Heart left ventricle (tissue), 16 donors: ENCODE results near the gene WDTC1. TPM values are rescaled to one million over a fixed set of nuclear protein-coding genes. Genes with fewer than 3 reads are reported as not detected.
A peak's percentile ranks its signal among the peaks of the same experiment; 100 is the strongest.

ENCODE experiments used
- ATAC-seq, 4 donors: fragments of 200-7000 bp; cut with Tn5 transposase; one replicate each; pipeline ENCODE4 v1.9.1; 2020 to 2022; ENCODE audit warnings: moderate library complexity in 4 of 4, mild to moderate bottlenecking in 3 of 4, moderate number of reproducible peaks in 1 of 4
- DNase-seq, 5 donors: peaks; one replicate each; pipeline ENCODE4 v3.0.0-alpha.2; 2020
- H3K27ac ChIP-seq, 12 donors: fragments of 200-600 bp; sonication (generic) in 4 of 12; one replicate each; pipeline versions ENCODE4 v1.5.0 to v1.8.0; 2016 to 2022; ENCODE audit warnings: mild to moderate bottlenecking in 2 of 12
- H3K27me3 ChIP-seq, 9 donors: fragments of 200-600 bp; sonication (generic) in 2 of 9; one replicate each; pipeline versions ENCODE4 v1.5.1 to v1.8.0; 2016 to 2022; ENCODE audit warnings: mild to moderate bottlenecking in 3 of 9
- H3K36me3 ChIP-seq, 9 donors: fragments of 200-600 bp; sonication (generic) in 2 of 9; one replicate each; pipeline versions ENCODE4 v1.5.0 to v1.8.0; 2018 to 2022; ENCODE audit warnings: mild to moderate bottlenecking in 2 of 9
- H3K4me1 ChIP-seq, 12 donors: fragments of 200-600 bp; sonication (generic) in 4 of 12; one replicate each; pipeline versions ENCODE4 v1.5.0 to v1.8.0; 2016 to 2022; ENCODE audit warnings: mild to moderate bottlenecking in 3 of 12
- H3K4me3 ChIP-seq, 12 donors: fragments of 200-600 bp; sonication (generic) in 4 of 12; one replicate each; pipeline versions ENCODE4 v1.5.0 to v1.8.0; 2017 to 2022; ENCODE audit warnings: mild to moderate bottlenecking in 9 of 12, moderate library complexity in 4 of 12
- H3K9me3 ChIP-seq, 12 donors: fragments of 200-600 bp; sonication (generic) in 4 of 12; one replicate each; pipeline versions ENCODE4 v1.5.0 to v1.8.0; 2016 to 2022; ENCODE audit warnings: mild to moderate bottlenecking in 1 of 12
- POLR2A ChIP-seq, 2 donors: fragments of 450-650 bp; IDR thresholded peaks; one replicate each; pipeline ENCODE4 v1.6.1; 2017; ENCODE audit warnings: antibody characterized with exemption in 2 of 2, mild to moderate bottlenecking in 2 of 2, moderate library complexity in 2 of 2
- WGBS, 4 donors: extraction: QIAGEN DNeasy Blood & Tissue Kit in 2 of 4; methylation state at CpG; one replicate each; pipeline versions ENCODE4 v1.1.5 to v1.1.7; 2013 to 2018; 5-methylcytosine and 5-hydroxymethylcytosine counted together
- intact Hi-C, 10 donors: fragments of 100-400 bp; cut with DNase I; formaldehyde crosslinking; loops; one replicate each; pipeline versions ENCODE4 v1.11.1 to v1.14.2; 2022
- polyA plus RNA-seq, 2 donors: library from polyadenylated mRNA; stranded (reverse); fragments of 200-250 nt; gene quantifications; one replicate each; pipeline ENCODE4 v1.2.3, GENCODE V29; 2013
- total RNA-seq, 9 donors: library from RNA; depleted of rRNA in 2 of 9; stranded (reverse); fragments of >200 nt in 2 of 9; fragmentation: NEBNext Ultra II Directional in 3 of 9; extraction: Animal tissue kit (Norgen Biotek cat#: 25700) in 3 of 9; gene quantifications; one replicate each; pipeline versions ENCODE4 v1.1.0 to v1.2.4, GENCODE V29; 2016 to 2023
- TF ChIP-seq, protein P1 (sequence below), 12 donors: fragments of 200-600 bp; sonication (generic) in 4 of 12; IDR thresholded peaks; one replicate each; pipeline versions ENCODE4 v1.5.0 to v1.8.0; 2018 to 2022; ENCODE audit warnings: antibody characterized with exemption in 12 of 12, mild to moderate bottlenecking in 5 of 12
- donor health status: ischemic (EF 13 %, LVEDD 7.1; RV severe dilation, severe dysfunction).
- donor health status: healthy with polysubstance abuse.
- donor health status: DM: no; HTN: yes; CAD: no.
- donor health status: DM: no; HTN: no; CAD: no.
- donor health status: ischemic (EF 25% LVEDD 6.9; RV normal size, moderate dysfunction).
- donor health status: ischemic (EF 25% LVEDD 5.7; RV mildly dilated, moderate dysfunction).
- donor health status: healthy.
- donor health status: DM: yes; HTN: yes; CAD: no.
- donor health status: ischemic (EF 35%, LVEDD 5.7; RV mildly dilated, moderate dysfunction).
- donor health status: nonischemic (EF 11% LVEDD 7.7; RV severe dilation, severe dysfunction).
- donor health status: DM: yes; HTN: yes; CAD: no.
- donor health status: PGD.
- donor health status: ischemic (EF 29% LVEDD 5.4; RV normal size, mild dysfunction).
- donor health status: nonischemic (EF 23%, LVEDD 6.1; RV moderate dilation, normal function).

The WDTC1 gene
- total and polyA plus RNA-seq, 11 donors: 30.8 to 94.5 (median 59.6) TPM

DNA sequence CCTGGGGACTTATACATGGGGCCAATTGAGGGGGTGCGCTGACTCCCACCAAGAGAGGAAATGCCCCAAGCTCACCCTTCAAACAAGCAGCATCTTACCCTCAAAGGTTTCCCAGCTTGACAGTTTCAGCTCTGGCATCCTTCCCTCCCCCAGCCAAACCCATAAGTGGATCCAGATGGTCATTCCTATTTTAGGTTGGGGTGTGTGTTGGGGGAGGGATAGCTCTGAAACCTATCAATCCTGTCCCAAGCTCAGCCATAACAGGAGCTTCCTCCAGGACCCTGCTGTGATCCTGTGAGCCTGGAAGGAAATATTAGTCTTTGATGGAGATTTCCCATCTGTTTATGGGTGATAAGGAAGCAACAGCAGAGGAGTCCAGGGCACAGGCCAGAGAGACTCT, 84.2 kb downstream of the WDTC1 start:
- Histone ChIP-seq H3K9me3 (no peaks in the 10 kb centered on the region), H3K27ac (no peak overlapping the region), H3K36me3 (no peaks in the 10 kb centered on the region), H3K4me1 (peaks cover 5 to 20% (median 9%) of the 10 kb centered on the region in 12 donors), H3K27me3 (peaks cover 0 to 5% (median 0%) of the 10 kb centered on the region in 9 donors), H3K4me3 (no peak overlapping the region)
- intact Hi-C loops: no loop called here
- WGBS, 4 donors: 53 to 100% (median 78%) methylated on average over 1 of the region's 1 CpG
- DNase-seq: no peak
- TF ChIP-seq POLR2A (IDR thresholded peaks at IDR 0.05): no peak
- TF ChIP-seq, protein P1, sequence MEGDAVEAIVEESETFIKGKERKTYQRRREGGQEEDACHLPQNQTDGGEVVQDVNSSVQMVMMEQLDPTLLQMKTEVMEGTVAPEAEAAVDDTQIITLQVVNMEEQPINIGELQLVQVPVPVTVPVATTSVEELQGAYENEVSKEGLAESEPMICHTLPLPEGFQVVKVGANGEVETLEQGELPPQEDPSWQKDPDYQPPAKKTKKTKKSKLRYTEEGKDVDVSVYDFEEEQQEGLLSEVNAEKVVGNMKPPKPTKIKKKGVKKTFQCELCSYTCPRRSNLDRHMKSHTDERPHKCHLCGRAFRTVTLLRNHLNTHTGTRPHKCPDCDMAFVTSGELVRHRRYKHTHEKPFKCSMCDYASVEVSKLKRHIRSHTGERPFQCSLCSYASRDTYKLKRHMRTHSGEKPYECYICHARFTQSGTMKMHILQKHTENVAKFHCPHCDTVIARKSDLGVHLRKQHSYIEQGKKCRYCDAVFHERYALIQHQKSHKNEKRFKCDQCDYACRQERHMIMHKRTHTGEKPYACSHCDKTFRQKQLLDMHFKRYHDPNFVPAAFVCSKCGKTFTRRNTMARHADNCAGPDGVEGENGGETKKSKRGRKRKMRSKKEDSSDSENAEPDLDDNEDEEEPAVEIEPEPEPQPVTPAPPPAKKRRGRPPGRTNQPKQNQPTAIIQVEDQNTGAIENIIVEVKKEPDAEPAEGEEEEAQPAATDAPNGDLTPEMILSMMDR (IDR thresholded peaks at IDR 0.05): no peak
- ATAC-seq: no peak

DNA sequence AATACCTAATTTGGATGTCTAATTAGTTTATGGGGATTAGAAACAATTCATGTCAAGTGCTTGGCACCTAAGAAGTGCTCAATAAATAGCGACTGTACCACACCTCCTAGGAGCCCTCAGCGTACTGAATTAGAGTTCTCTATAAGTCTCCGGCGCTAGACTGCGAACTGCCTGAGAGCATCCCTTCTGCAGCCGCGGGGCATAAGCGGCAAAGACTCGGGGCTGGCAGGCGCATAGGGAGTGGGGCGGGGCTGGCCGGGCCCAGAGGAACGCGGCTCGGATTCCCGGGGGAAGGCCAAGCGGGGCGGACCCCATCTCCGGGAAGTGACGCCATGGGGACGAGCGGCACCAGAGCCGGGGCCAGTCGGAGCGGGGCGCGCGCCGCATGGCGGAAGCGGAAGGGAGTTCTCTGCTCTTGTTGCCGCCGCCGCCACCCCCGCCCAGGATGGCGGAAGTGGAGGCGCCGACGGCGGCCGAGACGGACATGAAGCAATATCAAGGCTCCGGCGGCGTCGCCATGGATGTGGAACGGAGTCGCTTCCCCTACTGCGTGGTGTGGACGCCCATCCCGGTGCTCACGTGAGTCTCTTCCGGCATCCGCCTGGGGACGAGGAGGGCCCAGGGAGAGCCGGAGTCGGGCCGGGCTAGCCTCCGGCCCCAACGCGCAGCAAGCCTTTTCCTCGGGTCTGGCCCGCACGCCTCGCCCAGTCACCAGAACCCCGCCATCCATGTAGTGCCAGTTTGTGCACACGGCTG, 87.6 kb downstream of the WDTC1 start, which contains the start of gene TMEM222:
TSS of gene TMEM222 (plus strand) at position 351 of the 756 bp plus-strand sequence. CDS start at position 386, 35 bp downstream.
- ATAC-seq (peak; percentile 96 to 99 (median 98)), DNase-seq (peak; percentile 98 to 99 (median 98))
- intact Hi-C loops: loop anchor here in 5 of 10 donors (1.0 to 5.0 kb wide), 5 partner anchors 27 to 45 kb away; partner anchors contain the start of gene MAP3K6 (in 2 of the 5)
- peak within 1 kb of the TSS; percentile 84 to 95 (median 90) for H3K27ac ChIP-seq
- peaks cover 0 to 5% (median 0%) of the 10 kb centered on the region in 9 donors for H3K27me3 ChIP-seq
- WGBS, 4 donors: 0 to 1% (median 0%) methylated on average over 26 to 67 of the region's 67 CpGs
- peaks cover 5 to 48% (median 33%) of the 10 kb centered on the region in 12 donors for H3K4me1 ChIP-seq
- H3K36me3 ChIP-seq: peaks cover 0 to 30% (median 26%) of the 10 kb centered on the region in 9 donors
- TF ChIP-seq, protein P1 (IDR thresholded peaks at IDR 0.05): peak in 9 of 12 donors; percentile 10 to 50 (median 18)
- TF ChIP-seq POLR2A (IDR thresholded peaks at IDR 0.05): peak in 1 of 2 donors; percentile 66
- peak within 1 kb of the TSS; percentile 68 to 100 (median 80) for H3K4me3 ChIP-seq
- H3K9me3 ChIP-seq: no peaks in the 10 kb centered on the region

DNA sequence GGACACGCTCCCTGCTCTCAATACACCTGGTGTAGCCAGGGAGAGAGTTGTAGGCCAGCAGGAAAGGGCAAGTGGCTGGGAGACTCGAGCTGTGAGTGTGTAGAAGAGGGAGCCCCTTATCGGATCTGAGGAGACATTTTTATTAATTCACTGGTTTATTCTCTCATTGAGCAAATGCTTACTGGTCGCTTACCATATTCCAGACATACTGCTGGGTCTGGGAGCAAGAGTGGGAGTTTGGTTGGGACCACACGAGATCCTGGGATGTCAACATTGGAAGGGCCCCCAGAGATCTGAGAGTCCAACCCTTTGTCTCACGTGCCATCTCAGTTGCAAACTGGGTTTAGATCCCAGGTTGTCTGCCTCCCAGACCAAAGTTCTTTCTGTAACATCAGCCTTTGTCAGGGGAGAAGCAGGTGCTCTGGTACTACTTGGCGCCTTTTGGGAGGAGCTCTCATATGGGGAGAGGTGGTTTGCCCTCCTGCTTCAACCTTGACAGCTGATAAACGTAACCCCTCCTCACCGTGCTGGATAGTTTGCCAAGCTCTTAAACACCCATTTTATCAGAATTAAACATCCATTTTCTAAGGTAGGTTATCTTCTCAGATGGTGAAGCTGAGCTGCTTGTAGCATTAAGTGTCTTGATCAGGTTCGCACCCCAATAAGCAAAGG, 88.3 kb downstream of the WDTC1 start:
- WGBS, 4 donors: 11 to 14% (median 12%) methylated on average over 10 of the region's 10 CpGs
- H3K36me3 ChIP-seq: peaks cover 0 to 36% (median 27%) of the 10 kb centered on the region in 9 donors
- no peak for DNase-seq
- ATAC-seq: no peak
- intact Hi-C loops: loop anchor here in 5 of 10 donors (1.0 to 5.0 kb wide), 5 partner anchors 26 to 45 kb away; partner anchors contain the start of gene MAP3K6 (in 2 of the 5)
- peak overlapping the region; percentile 84 to 95 (median 90) for H3K27ac ChIP-seq
- peak overlapping the region; percentile 68 to 100 (median 80) for H3K4me3 ChIP-seq
- H3K4me1 ChIP-seq: peaks cover 5 to 56% (median 37%) of the 10 kb centered on the region in 12 donors
- no peaks in the 10 kb centered on the region for H3K9me3 ChIP-seq
- TF ChIP-seq, protein P1 (IDR thresholded peaks at IDR 0.05): no peak
- TF ChIP-seq POLR2A (IDR thresholded peaks at IDR 0.05): no peak
- peaks cover 0 to 5% (median 0%) of the 10 kb centered on the region in 9 donors for H3K27me3 ChIP-seq

DNA sequence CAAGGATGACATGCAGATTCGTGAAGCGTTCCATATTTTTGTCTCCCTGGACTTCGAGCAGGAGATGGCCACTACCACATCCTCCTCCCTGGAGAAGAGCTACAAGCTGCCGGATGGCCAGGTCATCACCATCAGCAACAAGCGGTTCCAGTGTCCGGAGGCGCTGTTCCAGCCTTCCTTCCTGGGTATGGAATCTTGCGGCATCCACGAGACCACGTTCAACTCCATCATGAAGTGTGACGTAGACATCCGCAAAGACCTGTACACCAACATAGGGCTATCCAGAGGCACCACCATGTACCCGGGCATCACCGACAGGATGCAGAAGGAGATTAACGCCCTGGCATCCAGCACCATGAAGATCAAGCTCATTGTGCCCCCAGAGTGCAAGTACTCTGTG, 90.9 kb downstream of the WDTC1 start:
- Histone ChIP-seq H3K27ac (no peak overlapping the region), H3K36me3 (peaks cover 0 to 56% (median 32%) of the 10 kb centered on the region in 9 donors)

More for the DNA sequence above, 90.9 kb downstream of the WDTC1 start:
- no peak for ATAC-seq
- WGBS, 4 donors: 85 to 97% (median 92%) methylated on average over 15 of the region's 15 CpGs
- Histone ChIP-seq H3K27me3 (no peaks in the 10 kb centered on the region), H3K4me1 (peaks cover 5 to 74% (median 42%) of the 10 kb centered on the region in 12 donors), H3K9me3 (no peaks in the 10 kb centered on the region), H3K4me3 (no peak overlapping the region)
- intact Hi-C loops: no loop called here
- TF ChIP-seq POLR2A (IDR thresholded peaks at IDR 0.05): no peak
- DNase-seq: no peak
